Dendritic cell treated with granulocyte-macrophage colony-stimulating factor and Interleukin-4, amounts not matched to agents 40 ng/mL and 50 ng/mL, for 4 days (primary cell): ENCODE measurements around the gene C17orf107.

ENCODE experiments used
- H3K27ac Mint-ChIP-seq: one replicate; pipeline ENCODE4 v1.8.0; 2022; ENCODE audit warnings: mild to moderate bottlenecking, mixed read lengths
- H3K27me3 Mint-ChIP-seq: one replicate; pipeline ENCODE4 v1.8.0; 2022; ENCODE audit warnings: mild to moderate bottlenecking, mixed read lengths
- H3K36me3 Mint-ChIP-seq: one replicate; pipeline ENCODE4 v1.8.0; 2022; ENCODE audit warnings: low read depth, mixed read lengths
- H3K4me1 Mint-ChIP-seq: one replicate; pipeline ENCODE4 v1.8.0; 2022; ENCODE audit warnings: low read depth, mixed read lengths
- H3K4me3 Mint-ChIP-seq: one replicate; pipeline ENCODE4 v1.8.0; 2022; ENCODE audit warnings: mild to moderate bottlenecking, moderate library complexity, mixed read lengths
- H3K9me3 Mint-ChIP-seq: one replicate; pipeline ENCODE4 v1.8.0; 2022; ENCODE audit warnings: mixed read lengths
- intact Hi-C: fragments of 100-400 bp; cut with micrococcal nuclease; formaldehyde crosslinking; loops from one replicate; pipeline ENCODE4 v1.15.0; 2022

C17orf107 gene

DNA sequence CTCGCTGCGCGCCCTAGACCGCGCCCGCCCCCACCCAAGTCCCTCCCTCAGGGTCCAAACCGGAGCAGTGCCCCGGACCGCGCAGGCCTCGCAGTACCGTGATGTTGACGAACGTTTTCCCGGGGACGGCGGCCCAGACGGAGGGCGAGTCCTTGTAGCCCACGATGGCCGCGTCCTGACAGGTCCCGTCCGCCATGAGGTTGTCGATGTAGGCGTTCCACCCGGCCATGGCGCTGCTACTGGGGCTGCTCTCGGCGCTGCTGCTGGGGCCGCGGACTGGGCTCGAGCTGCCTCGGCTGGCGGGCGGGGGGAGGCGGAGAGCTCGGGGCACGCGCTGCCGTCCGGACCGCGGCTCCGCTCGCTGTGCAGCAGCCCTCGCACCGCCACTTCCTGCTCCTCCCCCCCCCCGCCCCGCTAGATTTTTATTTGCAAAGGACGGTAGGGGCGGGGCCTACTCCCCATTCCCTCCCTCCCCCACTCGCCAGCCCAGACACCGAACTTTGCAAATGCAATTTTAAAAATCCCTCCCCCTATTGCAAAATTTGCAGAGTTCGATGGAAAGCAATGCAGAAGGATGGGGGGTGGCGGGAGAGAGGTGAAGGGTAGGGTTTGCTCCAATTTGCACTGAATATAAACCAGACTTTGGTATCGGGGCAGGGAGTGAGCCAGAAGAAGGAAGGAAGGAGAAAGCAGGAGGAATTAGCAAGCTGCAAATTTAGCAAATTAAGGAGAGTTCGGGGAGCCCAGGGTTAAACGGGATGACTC lies 49.0 kb downstream of the C17orf107 start, which contains the start of gene PFN1:
Gene PFN1, minus strand, starts transcription at position 365 of the 765 bp plus-strand sequence. Its CDS starts 136 bp downstream, at position 229.
- Mint-ChIP-seq H3K4me1 (peaks cover 60% of the 10 kb centered on the region), H3K27ac (peak within 1 kb of the TSS; percentile 90), H3K9me3 (no peaks in the 10 kb centered on the region), H3K27me3 (no peaks in the 10 kb centered on the region), H3K36me3 (peaks cover 56% of the 10 kb centered on the region), H3K4me3 (peak within 1 kb of the TSS; percentile 84)
- intact Hi-C loops, result loop anchor here (1.0 to 5.0 kb wide), 4 partner anchors 8 to 41 kb away; partner anchors contain the start of genes CAMTA2, RNF167, SLC25A11 and SPAG7

GRCh38 chr17:4948931-4949320 lies 49.6 kb downstream of the C17orf107 start:
- H3K4me3 Mint-ChIP-seq, result peak overlapping the region; percentile 84
- H3K36me3 Mint-ChIP-seq, result peaks cover 50% of the 10 kb centered on the region
- intact Hi-C loops, result loop anchor here (1.0 to 5.0 kb wide), 4 partner anchors 9 to 42 kb away; partner anchors contain the start of genes CAMTA2, RNF167, SLC25A11 and SPAG7
- H3K27me3 Mint-ChIP-seq, result no peaks in the 10 kb centered on the region
- peaks cover 60% of the 10 kb centered on the region for H3K4me1 Mint-ChIP-seq
- H3K9me3 Mint-ChIP-seq, result no peaks in the 10 kb centered on the region
- peak overlapping the region; percentile 90 for H3K27ac Mint-ChIP-seq

DNA sequence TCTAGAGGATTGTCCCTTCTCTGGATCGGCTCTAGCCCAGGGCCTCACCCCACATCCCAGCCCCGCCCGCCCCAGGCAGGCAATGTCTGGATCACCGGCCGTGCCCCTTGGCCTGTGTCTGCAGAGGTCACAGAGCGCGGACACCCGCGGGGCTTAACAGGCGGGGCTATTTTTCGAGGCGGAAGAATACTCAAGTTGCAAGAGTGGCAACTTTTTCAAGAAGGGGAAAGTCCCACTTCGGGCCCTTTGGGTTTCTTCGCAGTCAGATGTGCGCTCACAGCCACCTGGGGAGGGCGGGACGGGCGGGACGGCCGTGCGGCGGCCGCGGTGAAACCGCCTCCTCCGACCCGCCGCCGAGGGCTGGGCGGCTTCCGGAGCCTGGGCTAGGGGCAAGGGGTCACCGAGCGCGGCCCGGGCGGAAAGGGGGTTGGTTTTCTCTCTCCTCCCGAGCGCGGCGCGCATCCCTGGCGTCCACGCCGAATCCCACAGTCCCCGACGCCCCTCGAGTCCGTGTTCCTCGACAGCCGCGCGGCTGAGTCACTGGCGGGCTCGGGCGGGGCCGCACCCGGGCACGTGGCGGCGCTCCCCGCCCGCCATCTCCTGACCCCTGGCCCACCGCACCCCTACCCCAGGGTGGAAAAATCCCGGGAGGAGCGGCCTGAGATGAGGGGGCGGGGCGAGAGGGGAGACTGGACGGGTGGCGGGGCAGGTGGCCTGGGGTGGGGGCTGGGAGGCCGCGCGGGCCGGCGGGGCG lies 50.2 kb downstream of the C17orf107 start:
- Mint-ChIP-seq H3K4me3 (peak overlapping the region; percentile 84), H3K36me3 (peaks cover 44% of the 10 kb centered on the region), H3K27me3 (no peaks in the 10 kb centered on the region), H3K4me1 (peaks cover 56% of the 10 kb centered on the region), H3K9me3 (no peaks in the 10 kb centered on the region), H3K27ac (peak overlapping the region; percentile 90)
- intact Hi-C loops, result loop anchor here (5.0 kb wide), 2 partner anchors 38 to 42 kb away; partner anchors contain the start of gene CAMTA2

GRCh38 chr17:4950075-4950745 lies 50.9 kb downstream of the C17orf107 start:
- intact Hi-C loops, result no loop called here
- Mint-ChIP-seq H3K4me1 (peaks cover 49% of the 10 kb centered on the region), H3K27ac (peak overlapping the region; percentile 90), H3K27me3 (no peaks in the 10 kb centered on the region), H3K9me3 (no peaks in the 10 kb centered on the region), H3K36me3 (peaks cover 37% of the 10 kb centered on the region), H3K4me3 (peak overlapping the region; percentile 75)

GRCh38 chr17:4950746-4951204 lies 51.4 kb downstream of the C17orf107 start, which contains the start of gene ENO3:
Gene ENO3, plus strand, starts transcription at chr17:4951119. Its CDS starts 711 bp downstream, at chr17:4951830.
- H3K27ac Mint-ChIP-seq, result peak within 1 kb of the TSS; percentile 90
- H3K4me3 Mint-ChIP-seq, result peak within 1 kb of the TSS; percentile 75
- H3K4me1 Mint-ChIP-seq, result peaks cover 46% of the 10 kb centered on the region
- peaks cover under 1% of the 10 kb centered on the region for H3K27me3 Mint-ChIP-seq
- H3K9me3 Mint-ChIP-seq, result no peaks in the 10 kb centered on the region
- intact Hi-C loops, result no loop called here
- peaks cover 31% of the 10 kb centered on the region for H3K36me3 Mint-ChIP-seq

DNA sequence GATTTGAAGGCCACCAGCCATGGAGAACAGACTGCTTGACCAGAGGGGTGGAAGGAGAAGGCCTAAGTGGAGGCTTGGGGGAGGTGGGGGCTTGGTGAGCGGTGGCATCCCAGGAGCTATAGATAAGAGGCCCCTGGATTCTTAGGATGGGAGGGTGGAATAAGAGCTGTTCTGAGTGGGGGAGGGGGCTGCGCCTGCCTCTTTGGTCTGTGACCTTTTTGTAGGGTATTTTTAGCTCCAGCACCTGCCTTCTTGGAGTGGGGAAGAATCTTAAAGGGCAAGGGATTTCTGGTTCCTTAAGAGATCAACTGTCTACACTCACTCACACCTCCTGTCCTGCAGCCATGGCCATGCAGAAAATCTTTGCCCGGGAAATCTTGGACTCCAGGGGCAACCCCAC lies 52.1 kb downstream of the C17orf107 start:
- H3K27me3 Mint-ChIP-seq, result peaks cover 5% of the 10 kb centered on the region
- H3K4me1 Mint-ChIP-seq, result peaks cover 47% of the 10 kb centered on the region
- H3K27ac Mint-ChIP-seq, result peak overlapping the region; percentile 90
- H3K4me3 Mint-ChIP-seq, result no peak overlapping the region
- intact Hi-C loops, result no loop called here
- no peaks in the 10 kb centered on the region for H3K9me3 Mint-ChIP-seq
- peaks cover 24% of the 10 kb centered on the region for H3K36me3 Mint-ChIP-seq
